T-helper 22 cell (primary cell): ENCODE measurements around the gene SOX10.

Source experiments
- DNase-seq: peaks from one replicate; pipeline ENCODE4 v3.0.0-alpha.2; 2020; ENCODE audit warnings: low read depth

SOX10 gene

GRCh38 chr22:37983860-37984791 is at the start of gene SOX10:
SOX10 (minus strand) TSS chr22:37984555; CDS start chr22:37983784, 771 bp downstream.
- DNase-seq = no peak

DNA sequence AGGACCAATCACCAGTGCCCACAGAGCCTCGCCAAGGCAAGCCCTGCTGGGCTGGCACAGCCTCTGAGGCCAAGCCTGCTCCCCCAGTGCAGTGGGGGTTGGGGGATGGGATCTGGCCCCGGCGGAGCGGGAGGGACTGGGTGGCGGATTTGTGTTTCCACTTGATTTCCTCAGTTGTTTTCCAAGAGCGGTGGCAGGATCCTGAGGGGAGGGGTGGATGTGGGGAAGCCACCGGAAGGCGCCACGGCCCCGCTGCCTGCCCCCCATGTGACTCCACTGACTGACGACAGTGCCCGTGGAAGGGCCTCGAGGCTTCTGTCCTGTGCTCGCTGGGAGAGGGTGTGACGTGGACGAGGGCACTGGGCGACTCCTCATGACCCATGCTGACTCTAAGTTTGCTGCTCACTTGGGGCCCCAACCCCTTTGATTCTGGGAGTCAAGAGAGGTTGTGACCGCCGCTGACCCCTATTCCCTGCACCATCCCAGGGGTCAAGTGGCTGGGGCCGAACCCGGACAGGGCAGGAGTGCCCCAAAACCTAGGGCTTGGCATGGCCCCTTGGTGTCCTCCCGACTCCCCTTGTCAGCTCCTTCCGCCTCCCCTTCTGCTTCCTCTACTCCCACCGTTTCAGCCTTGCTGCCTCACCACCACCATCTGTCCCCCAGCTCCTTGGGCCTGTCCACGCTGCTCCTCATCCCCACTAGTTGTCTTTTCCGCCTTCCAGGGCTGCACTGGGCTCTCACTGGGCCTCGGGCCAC is 49.3 kb upstream of the SOX10 start:
- no peak for DNase-seq

DNA sequence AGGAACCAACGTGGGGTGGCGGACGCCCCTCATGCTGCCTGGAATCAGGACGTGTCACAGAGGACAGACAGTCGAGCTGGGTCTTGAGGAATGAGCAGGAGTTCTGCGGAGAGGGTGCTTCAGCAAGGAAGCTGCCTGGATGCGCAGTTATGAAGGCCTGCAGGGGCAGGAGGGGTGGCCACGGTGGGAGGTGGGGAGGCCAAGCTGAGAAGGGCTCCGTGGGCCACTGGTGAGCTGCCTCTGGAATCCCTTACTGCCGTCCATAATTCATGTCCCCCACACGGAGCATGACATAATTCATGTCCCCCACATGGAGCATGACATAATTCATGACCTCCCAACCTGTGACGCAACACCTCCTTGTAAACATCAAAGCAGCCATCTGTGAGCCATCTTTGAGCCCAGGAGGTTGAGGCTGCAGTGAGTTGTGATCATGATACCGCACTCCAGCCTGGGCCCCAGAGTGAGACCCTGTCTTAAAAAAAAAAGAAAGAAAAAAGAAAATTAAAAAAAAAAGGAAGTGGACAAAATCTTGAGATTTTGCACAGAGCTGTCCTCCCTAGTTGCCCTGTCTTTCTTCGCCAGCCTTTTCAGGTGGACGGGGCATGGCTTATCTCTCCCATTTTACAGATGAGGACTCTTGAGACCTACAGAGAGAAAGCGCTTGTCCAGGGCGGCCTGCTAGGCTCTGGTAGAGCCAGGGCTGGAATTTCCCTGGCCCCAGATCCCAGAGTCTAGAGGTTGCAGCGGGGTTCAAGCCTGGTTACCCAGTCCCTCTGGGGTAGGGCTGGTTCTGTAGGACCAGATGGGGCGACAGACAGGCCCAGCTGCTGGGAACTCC is 48.5 kb upstream of the SOX10 start:
- no peak for DNase-seq

GRCh38 chr22:38031491-38031890 is 47.1 kb upstream of the SOX10 start:
- no peak for DNase-seq

DNA sequence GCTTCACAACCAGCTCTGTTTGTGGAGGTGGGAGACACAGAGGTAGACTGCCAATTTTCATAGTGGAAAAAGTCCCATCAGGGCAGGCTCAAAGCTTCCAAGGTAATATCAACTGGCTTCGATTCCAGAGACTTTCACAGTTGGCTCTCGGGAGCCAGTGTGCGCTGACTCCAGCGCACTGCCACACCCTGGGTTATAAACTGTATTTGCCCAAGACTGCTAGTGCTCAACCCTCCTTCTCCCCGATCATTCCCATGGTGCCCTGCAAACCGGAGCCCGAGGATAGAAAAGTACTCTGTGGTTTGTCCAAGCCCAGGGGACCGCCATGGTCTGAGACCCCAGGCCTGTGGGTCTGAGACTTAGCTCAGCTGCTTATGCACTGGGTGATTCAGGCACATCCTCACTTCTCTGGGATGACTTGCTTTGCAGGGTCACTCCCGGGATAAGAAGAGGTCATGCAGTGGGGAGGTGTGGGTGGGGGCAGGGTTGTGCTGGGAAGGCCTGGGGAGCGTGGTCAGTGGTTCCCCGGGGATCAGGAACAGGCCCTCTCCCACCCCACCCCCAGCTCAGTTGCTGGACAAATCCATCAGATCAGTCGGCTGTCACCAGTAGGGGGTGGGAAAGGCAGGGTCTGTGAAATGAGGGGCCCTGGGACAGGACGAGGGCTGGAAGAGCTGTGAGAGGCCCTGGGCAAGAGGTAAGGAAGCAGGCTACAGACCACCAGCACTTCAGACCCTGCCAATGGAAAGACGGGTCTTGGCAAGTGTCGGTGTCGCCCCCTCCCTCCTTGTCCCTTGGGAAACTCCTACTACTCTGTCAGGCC is 46.2 kb upstream of the SOX10 start:
- DNase-seq = no peak

- no peak for DNase-seq
Measured at GRCh38 chr22:38029901-38030300, 45.5 kb upstream of the SOX10 start.

DNA sequence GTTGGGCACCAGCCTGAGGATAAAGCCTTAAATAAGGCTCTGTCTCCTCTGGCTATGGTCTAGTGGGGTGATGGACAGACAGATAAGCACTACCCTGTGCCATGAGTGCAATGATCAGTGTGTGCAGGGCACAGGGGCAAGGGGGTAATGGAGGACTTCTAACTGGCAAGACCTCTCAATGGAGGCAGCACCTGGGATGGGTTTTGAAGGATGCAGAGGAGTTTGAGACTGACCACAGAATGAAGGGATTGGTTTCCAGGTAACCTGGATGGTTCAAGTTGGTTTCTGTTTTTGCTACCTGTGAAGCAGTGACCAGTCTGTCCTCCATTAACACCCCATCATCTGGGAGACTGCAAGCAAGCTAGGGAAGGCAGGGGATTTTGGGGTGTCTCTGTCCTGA is 45.0 kb upstream of the SOX10 start:
- DNase-seq = no peak

DNA sequence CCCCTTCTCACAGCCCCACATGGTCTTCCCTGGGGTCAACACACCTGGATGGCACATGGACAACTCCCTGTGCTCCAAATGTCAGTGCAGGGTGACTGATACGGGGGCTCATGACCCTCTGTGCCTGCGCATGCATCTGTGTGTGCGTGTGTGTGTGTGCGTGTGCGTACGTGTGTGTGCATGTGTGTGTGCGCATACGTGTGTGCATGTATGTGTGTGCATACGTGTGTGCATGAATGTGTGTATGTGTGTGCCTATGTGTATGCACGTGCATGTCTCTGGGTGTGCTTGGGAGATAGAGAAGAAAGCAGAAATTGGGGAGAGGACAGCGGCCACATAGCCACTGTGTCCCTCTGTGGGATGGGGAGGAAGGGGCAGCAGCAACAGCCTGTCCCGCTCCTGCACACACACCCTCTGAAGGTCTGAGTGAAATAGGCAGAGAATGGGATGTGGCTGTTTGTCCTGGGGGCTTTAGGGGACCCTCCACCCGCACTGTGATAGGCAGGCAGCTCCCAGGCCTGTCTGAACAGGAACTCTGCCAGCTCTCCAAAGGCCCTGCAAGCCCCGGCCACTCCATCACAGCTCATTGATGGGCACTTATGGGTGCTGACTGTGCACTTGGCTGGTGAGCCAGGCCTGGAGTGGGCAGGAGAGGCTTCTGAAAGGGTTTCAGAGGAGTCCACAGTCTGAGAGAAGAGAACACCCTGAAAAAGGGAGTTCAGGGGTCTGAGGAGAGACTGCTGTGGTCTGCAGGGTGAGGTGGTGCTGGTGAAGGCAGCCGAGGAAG is 44.2 kb upstream of the SOX10 start:
- DNase-seq = no peak

- DNase-seq = no peak
Measured at GRCh38 chr22:38027487-38027886, 43.1 kb upstream of the SOX10 start.

GRCh38 chr22:38026130-38027111 is 42.1 kb upstream of the SOX10 start:
- DNase-seq = no peak

DNA sequence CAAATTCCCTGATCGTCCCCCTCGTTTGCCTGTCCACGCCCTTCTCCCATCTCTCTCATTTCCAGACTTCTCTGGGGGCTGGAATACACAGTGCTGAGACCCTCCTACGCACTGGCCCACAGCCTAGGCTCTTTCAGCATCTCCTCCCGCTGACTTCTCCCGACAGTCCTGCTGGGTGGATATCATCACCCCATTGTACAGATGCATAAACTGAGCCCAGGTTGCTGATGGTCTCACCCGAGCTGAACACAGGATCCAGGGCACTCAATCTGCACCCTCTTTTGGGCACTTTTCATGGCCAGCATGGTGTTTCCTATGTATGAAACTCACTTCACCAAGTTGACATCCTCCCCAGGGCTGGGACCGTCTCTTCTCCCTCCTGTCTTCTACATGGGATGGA is 41.2 kb upstream of the SOX10 start:
- DNase-seq = no peak

DNA sequence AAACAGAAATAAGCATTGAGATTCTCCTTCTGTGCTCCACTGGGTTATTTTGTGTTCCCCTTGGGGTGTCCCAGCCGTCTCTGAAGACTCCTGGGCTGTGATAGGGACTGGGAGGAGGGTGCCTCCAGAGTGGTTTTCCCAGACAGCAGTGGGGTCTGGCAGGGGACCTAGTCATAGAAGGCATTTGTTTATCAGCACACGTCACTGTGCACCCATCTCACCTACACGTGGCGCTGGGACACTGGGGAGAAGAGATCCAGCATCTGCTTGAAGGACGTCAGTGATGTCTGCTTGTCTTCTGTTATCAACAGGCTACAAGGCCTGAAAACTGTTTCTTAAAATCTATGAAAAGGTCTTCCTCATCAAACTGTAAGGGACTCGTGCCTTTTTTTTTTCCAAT is 38.7 kb upstream of the SOX10 start:
- no peak for DNase-seq

DNA sequence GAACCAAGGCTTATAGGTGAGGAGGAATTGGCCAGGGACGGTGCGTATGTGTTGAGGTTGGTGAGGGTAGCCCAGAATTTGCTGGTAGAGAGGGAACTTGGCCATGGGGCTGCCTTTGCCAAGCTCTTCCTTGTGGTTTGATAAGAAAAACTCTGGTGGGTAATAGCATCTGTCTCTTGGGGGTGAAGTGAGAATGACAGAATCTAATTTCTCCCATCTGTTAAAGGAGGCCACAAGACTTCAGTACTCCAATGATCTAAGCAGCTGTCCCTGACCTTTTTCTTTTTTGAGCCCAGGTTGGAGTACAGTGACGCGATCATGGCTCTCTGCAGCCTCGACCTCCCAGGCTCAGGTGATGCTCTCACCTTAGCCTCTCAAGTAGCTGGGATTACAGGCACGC is 36.9 kb upstream of the SOX10 start:
- no peak for DNase-seq

DNA sequence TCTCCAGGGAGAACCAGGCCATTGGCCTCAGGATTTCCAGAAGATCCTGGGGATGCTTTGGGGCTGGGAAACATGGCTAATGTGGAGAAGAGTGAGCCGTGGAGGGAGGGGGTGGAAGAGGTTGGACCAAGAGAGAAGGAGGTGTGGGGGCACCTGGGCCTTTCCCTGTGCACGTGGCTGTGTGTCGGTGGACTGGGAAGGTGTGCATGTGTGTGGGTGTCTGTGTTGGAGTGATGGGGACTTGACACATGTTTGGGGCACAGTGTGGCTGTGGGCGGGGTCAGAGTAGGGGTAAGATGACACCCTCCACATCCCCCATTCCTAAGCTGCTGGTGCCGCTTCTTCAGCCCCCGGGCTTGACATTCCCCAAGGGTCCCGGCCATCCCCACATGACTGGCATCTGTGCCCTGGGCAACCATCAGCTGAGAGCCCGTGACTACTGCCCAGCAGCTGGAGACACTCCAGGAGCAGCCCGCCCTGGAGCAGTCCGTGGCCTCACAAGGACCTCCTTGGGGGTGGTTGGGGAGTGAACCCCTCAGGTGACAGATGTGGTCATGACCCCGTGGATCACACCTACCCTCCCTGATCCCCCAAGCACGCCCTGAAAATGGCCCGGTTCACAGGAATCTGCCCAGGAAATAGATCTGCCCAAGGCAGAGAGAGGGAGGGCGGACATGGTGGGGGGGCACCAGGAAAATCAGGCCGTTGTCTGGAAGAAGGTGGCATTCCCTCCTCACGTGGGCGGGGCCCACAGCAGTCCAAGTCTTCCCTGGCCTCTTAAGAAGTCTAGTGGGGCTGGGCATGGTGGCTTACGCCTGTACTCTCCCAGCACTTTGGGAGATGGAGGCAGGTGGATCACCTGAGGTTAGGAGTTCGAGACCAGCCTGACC is 34.8 kb upstream of the SOX10 start:
- DNase-seq = no peak

GRCh38 chr22:38017939-38018885 is 33.9 kb upstream of the SOX10 start:
- DNase-seq = no peak

DNA sequence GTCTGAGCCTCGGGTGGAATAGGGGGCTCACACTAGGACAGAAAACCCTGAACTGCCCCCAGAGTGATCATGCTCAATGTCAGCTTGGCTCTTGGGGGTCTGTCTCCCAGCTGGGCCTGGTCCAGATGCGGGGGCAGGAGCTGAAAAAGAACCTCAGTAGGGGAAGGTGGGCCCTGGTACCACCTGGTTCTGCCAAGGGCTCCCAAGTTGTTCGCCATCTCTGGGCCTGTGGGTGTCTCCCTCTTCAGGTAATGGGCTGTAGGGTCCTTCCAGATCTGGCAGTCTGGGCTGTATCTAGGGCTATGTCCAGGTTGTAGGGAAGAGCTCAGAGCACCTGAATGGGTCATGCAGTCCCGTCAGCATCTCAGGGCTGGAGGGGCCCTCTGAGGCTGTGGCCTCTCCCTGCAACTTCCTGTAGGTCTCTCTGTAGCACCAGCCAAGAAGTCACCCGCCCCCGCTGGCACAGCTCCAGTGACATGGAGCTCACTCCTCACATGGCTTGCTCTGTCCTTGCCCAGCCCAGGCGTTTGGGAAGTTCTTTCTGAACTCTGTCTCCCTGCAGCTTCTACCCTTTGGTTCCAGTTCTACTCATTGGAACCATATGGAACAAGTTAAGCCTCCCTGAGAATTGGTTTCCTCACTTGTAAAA is 33.0 kb upstream of the SOX10 start:
- DNase-seq = no peak
